Gastrocnemius medialis (tissue), 4 donors: Measurements from ENCODE around the gene S100A10.

Experiments
- CTCF ChIP-seq, 5 experiments: fragments of 450-650 bp in 3 of 5; fragments of 200-600 bp in 2 of 5; sonication (generic) in 2 of 5; IDR thresholded peaks in 4 of 5; conservative IDR thresholded peaks in 1 of 5; 1 replicate in 4 of 5; 2 replicates in 1 of 5; pipeline ENCODE4 v1.5.1; 2016 to 2019; ENCODE audit warnings: antibody characterized with exemption in 5 of 5, mild to moderate bottlenecking in 3 of 5, moderate library complexity in 3 of 5
- POLR2A ChIP-seq, 2 donors: fragments of 450-650 bp; IDR thresholded peaks; one replicate each; pipeline ENCODE4 v1.6.1; 2017; ENCODE audit warnings: antibody characterized with exemption in 2 of 2, mild to moderate bottlenecking in 2 of 2, moderate library complexity in 2 of 2

- TF ChIP-seq CTCF (IDR thresholded peaks at IDR 0.05 in 4 of 5, conservative IDR thresholded peaks at IDR 0.05 in 1 of 5) (no peak), POLR2A (IDR thresholded peaks at IDR 0.05) (no peak)
Measured at GRCh38 chr1:151976015-151976343, 17.7 kb downstream of the S100A10 start.
